ENCODE results near the gene COPG1. TPM values are rescaled to one million over a fixed set of nuclear protein-coding genes. Genes with fewer than 3 reads are reported as not detected.

Gene COPG1
- total RNA-seq, 1 experiment from 2014 or later = 225 TPM

GRCh38 chr3:129317848-129318247 is 68.4 kb downstream of the COPG1 start:
- TF ChIP-seq SIN3A (IDR thresholded peaks at IDR 0.05; ENCODE audit: borderline replicate concordance, insufficient read depth, low read depth, low read length) = no peak
- TF ChIP-seq TCF7L2 (IDR thresholded peaks at IDR 0.05; ENCODE audit: low read depth, low read length) = no peak
- no peak for TF ChIP-seq CTCF (IDR thresholded peaks at IDR 0.05)
- TF ChIP-seq POLR2AphosphoS5 (IDR thresholded peaks at IDR 0.05; ENCODE audit: low read depth, low read length) = no peak
- TF ChIP-seq REST (IDR thresholded peaks at IDR 0.05; ENCODE audit: insufficient read depth in 1 of 2, low read depth in 2 of 2, low read length in 1 of 2) = no peak
- no peaks in the 10 kb centered on the region; the same call in 1 of the 2 replicates for H3K36me3 ChIP-seq (ENCODE audit: control insufficient read depth, insufficient read depth, low read length)
- in situ Hi-C loops (cut with HindIII; ENCODE audit: low pct_unique_long_range_greater_than_20kb, low sequenced_read_pairs) (no loop called here), intact Hi-C loops (cut with micrococcal nuclease; ENCODE audit: unreplicated experiment) (no loop called here)
- DNase-seq (ENCODE audit: low read depth, low spot score) = no peak
- H3K9me3 ChIP-seq (ENCODE audit: control insufficient read depth, insufficient read depth, low read depth, low read length) = no peaks in the 10 kb centered on the region
- no peak overlapping the region for H3K27ac ChIP-seq (ENCODE audit: low read length)
- CTCF ChIA-PET = no interaction called here
- POLR2A ChIA-PET = no interaction called here
- no TSS peak for BruUV-seq (replicated peaks)
- H3K4me1 ChIP-seq (ENCODE audit: control insufficient read depth, insufficient read depth, low read length) = peaks cover 13% of the 10 kb centered on the region
- no peak for ATAC-seq
- H3K27me3 ChIP-seq (ENCODE audit: control insufficient read depth, insufficient read depth, low read length) = no peaks in the 10 kb centered on the region
- no peak overlapping the region for H3K4me3 ChIP-seq (ENCODE audit: low read depth in 2 of 2, low read length in 2 of 2)

DNA sequence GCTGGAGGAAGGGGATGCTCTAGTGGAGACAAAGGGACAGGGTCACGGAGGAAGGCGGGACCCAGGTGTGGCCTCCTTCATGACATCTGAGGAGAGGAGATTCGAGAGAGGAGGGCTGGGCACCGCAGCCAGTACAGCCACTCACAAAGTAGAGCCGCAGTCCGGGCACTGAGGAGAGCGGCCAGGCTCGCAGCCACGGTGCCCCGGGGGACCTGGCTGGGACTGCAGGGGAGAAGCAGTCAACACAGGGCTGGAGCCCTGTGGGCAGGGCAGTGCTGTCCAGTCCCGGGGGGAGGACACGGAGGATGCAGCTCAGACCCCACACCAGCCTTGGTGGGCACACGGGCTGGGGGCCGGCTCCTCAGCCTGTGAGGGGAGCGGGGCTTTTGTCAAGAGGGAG is 69.5 kb downstream of the COPG1 start:
- BruUV-seq (replicated peaks) = no TSS peak
- no peak for ATAC-seq

More for the DNA sequence above, 69.5 kb downstream of the COPG1 start:
- TF ChIP-seq SIN3A (IDR thresholded peaks at IDR 0.05; ENCODE audit: borderline replicate concordance, insufficient read depth, low read depth, low read length) (no peak), POLR2AphosphoS5 (IDR thresholded peaks at IDR 0.05; ENCODE audit: low read depth, low read length) (no peak), TCF7L2 (IDR thresholded peaks at IDR 0.05; ENCODE audit: low read depth, low read length) (no peak), CTCF (IDR thresholded peaks at IDR 0.05) (no peak), REST (IDR thresholded peaks at IDR 0.05; ENCODE audit: insufficient read depth in 1 of 2, low read depth in 2 of 2, low read length in 1 of 2) (no peak)
- CTCF ChIA-PET = no interaction called here
- Histone ChIP-seq H3K9me3 (ENCODE audit: control insufficient read depth, insufficient read depth, low read depth, low read length) (no peaks in the 10 kb centered on the region), H3K36me3 (ENCODE audit: control insufficient read depth, insufficient read depth, low read length) (no peaks in the 10 kb centered on the region; the same call in 1 of the 2 replicates), H3K4me3 (ENCODE audit: low read depth in 2 of 2, low read length in 2 of 2) (no peak overlapping the region), H3K27ac (ENCODE audit: low read length) (no peak overlapping the region), H3K27me3 (ENCODE audit: control insufficient read depth, insufficient read depth, low read length) (no peaks in the 10 kb centered on the region), H3K4me1 (ENCODE audit: control insufficient read depth, insufficient read depth, low read length) (peaks cover 11% of the 10 kb centered on the region)
- POLR2A ChIA-PET = no interaction called here
- intact Hi-C loops (cut with micrococcal nuclease; ENCODE audit: unreplicated experiment) (no loop called here), in situ Hi-C loops (cut with HindIII; ENCODE audit: low pct_unique_long_range_greater_than_20kb, low sequenced_read_pairs) (no loop called here)
- no peak for DNase-seq (ENCODE audit: low read depth, low spot score)

All from Panc1 (cell line).